A673 (cell line): ENCODE results near the gene KCND2. TPM values are rescaled to one million over a fixed set of nuclear protein-coding genes. Genes with fewer than 3 reads are reported as not detected.

ENCODE experiments used
- BruUV-seq: library from RNA; stranded (reverse); fragments of 400-500 nt; replicated peaks from 2 replicates; lab custom pipeline; 2021; lab: Mats Ljungman, UMichigan
- CTCF ChIA-PET: fragments of 300-600 bp; sonication (Branson Sonifier 250); formaldehyde crosslinking; loops from one replicate; lab custom pipeline; 2022; ENCODE audit warnings: antibody characterized with exemption; lab: Charles Lee
- POLR2A ChIA-PET: fragments of 300-600 bp; sonication (Branson Sonifier 250); formaldehyde crosslinking; loops from one replicate; lab custom pipeline; 2022; ENCODE audit warnings: antibody characterized with exemption; ENCODE audit not compliant: low non-redundant PET; lab: Charles Lee
- DNase-seq: peaks from one replicate; pipeline ENCODE4 v3.0.0-alpha.2; 2015; ENCODE audit warnings: low spot score
- H3K27ac ChIP-seq: fragments of 200-600 bp; sonication (generic); 2 replicates; pipeline ENCODE4 v1.5.1; 2016; ENCODE audit warnings: mixed run types, low read depth, mild to moderate bottlenecking, mixed read lengths, antibody characterized with exemption, low read length; ENCODE audit not compliant: poor library complexity, severe bottlenecking
- H3K27me3 ChIP-seq: fragments of 200-600 bp; sonication (generic); replicated peaks from 2 replicates; pipeline ENCODE4 v1.6.1; 2017; ENCODE audit warnings: mixed run types, low read depth, mild to moderate bottlenecking, mixed read lengths, antibody characterized with exemption, low read length; ENCODE audit not compliant: insufficient read depth, poor library complexity
- H3K36me3 ChIP-seq: fragments of 200-600 bp; sonication (generic); 2 replicates; pipeline ENCODE4 v1.6.1; 2016; ENCODE audit warnings: mixed run types, mild to moderate bottlenecking, mixed read lengths, antibody characterized with exemption, low read length; ENCODE audit not compliant: insufficient read depth, poor library complexity, severe bottlenecking
- H3K4me1 ChIP-seq: fragments of 200-600 bp; sonication (generic); 2 replicates; pipeline ENCODE4 v1.6.1; 2017; ENCODE audit warnings: mixed run types, mild to moderate bottlenecking, mixed read lengths, antibody characterized with exemption, low read length; ENCODE audit not compliant: insufficient read depth, poor library complexity, severe bottlenecking
- H3K4me3 ChIP-seq: fragments of 200-600 bp; sonication (generic); 2 replicates; pipeline ENCODE4 v1.5.1; 2016; ENCODE audit warnings: low read depth, mixed run types, mild to moderate bottlenecking, mixed read lengths, low read length; ENCODE audit not compliant: poor library complexity, severe bottlenecking
- H3K9me3 ChIP-seq: fragments of 200-600 bp; sonication (generic); 2 replicates; pipeline ENCODE4 v1.6.1; 2016; ENCODE audit warnings: mixed run types, low read depth, mild to moderate bottlenecking, mixed read lengths, antibody characterized with exemption, low read length; ENCODE audit not compliant: poor library complexity, severe bottlenecking
- CTCF ChIP-seq: fragments of 300-800, 200-600 bp; sonication (generic); conservative IDR thresholded peaks from 2 replicates; pipeline ENCODE4 v1.5.1; 2017; ENCODE audit warnings: low read depth, mild to moderate bottlenecking, antibody characterized with exemption, low read length, moderate library complexity, mixed read lengths
- EZH2 ChIP-seq: fragments of 200-600 bp; sonication (generic); IDR thresholded peaks from 2 replicates; pipeline ENCODE4 v1.6.1; 2017; ENCODE audit warnings: borderline replicate concordance, low read depth, mild to moderate bottlenecking, mixed read lengths, antibody characterized with exemption, low read length; ENCODE audit not compliant: poor library complexity, severe bottlenecking
- intact Hi-C: fragments of 100-400 bp; cut with micrococcal nuclease; formaldehyde crosslinking; loops from one replicate; pipeline ENCODE4 v1.10.0; 2022; ENCODE audit not compliant: unreplicated experiment
- total RNA-seq: library from RNA; stranded (reverse); gene quantifications from 2 replicates; pipeline ENCODE4 v1.2.3, GENCODE V29; 2021

Gene KCND2
- total RNA-seq, 1 experiment from 2014 or later = not detected

- Histone ChIP-seq H3K9me3 (no peaks in the 10 kb centered on the region), H3K4me3 (no peak overlapping the region), H3K4me1 (no peaks in the 10 kb centered on the region), H3K27me3 (no peaks in the 10 kb centered on the region), H3K36me3 (no peaks in the 10 kb centered on the region), H3K27ac (no peak overlapping the region)
- DNase-seq = no peak
- ChIA-PET CTCF (no interaction called here), POLR2A (no interaction called here)
- intact Hi-C loops = no loop called here
- no peak for TF ChIP-seq EZH2
- no peak for TF ChIP-seq CTCF
- no TSS peak for BruUV-seq
Measured at GRCh38 chr7:120529736-120530135, 256.8 kb downstream of the KCND2 start.

GRCh38 chr7:120538335-120538734 lies 265.4 kb downstream of the KCND2 start:
- no peaks in the 10 kb centered on the region for H3K36me3 ChIP-seq
- no peaks in the 10 kb centered on the region for H3K9me3 ChIP-seq
- H3K4me3 ChIP-seq = no peak overlapping the region
- DNase-seq = no peak
- no peak overlapping the region for H3K27ac ChIP-seq
- intact Hi-C loops = no loop called here
- ChIA-PET CTCF (no interaction called here), POLR2A (no interaction called here)
- TF ChIP-seq CTCF (no peak), EZH2 (no peak)
- no peaks in the 10 kb centered on the region for H3K4me1 ChIP-seq
- no TSS peak for BruUV-seq
- H3K27me3 ChIP-seq = no peaks in the 10 kb centered on the region

- no peaks in the 10 kb centered on the region for H3K27me3 ChIP-seq
- no peak overlapping the region for H3K27ac ChIP-seq
- H3K36me3 ChIP-seq = no peaks in the 10 kb centered on the region
- TF ChIP-seq EZH2 (no peak), CTCF (no peak)
- DNase-seq = no peak
- H3K4me3 ChIP-seq = no peak overlapping the region
- no peaks in the 10 kb centered on the region for H3K4me1 ChIP-seq
- ChIA-PET POLR2A (no interaction called here), CTCF (no interaction called here)
- BruUV-seq = no TSS peak
- H3K9me3 ChIP-seq = no peaks in the 10 kb centered on the region
- intact Hi-C loops = no loop called here
Measured at GRCh38 chr7:120539321-120539720, 266.3 kb downstream of the KCND2 start.
